Measurements from ENCODE around the gene MGST1. TPM values are rescaled to one million over a fixed set of nuclear protein-coding genes. Genes with fewer than 3 reads are reported as not detected.

The MGST1 gene
- total and polyA plus RNA-seq, 2 experiments from 2014 or later: 297 to 1,400 TPM

- TF ChIP-seq, protein P1, sequence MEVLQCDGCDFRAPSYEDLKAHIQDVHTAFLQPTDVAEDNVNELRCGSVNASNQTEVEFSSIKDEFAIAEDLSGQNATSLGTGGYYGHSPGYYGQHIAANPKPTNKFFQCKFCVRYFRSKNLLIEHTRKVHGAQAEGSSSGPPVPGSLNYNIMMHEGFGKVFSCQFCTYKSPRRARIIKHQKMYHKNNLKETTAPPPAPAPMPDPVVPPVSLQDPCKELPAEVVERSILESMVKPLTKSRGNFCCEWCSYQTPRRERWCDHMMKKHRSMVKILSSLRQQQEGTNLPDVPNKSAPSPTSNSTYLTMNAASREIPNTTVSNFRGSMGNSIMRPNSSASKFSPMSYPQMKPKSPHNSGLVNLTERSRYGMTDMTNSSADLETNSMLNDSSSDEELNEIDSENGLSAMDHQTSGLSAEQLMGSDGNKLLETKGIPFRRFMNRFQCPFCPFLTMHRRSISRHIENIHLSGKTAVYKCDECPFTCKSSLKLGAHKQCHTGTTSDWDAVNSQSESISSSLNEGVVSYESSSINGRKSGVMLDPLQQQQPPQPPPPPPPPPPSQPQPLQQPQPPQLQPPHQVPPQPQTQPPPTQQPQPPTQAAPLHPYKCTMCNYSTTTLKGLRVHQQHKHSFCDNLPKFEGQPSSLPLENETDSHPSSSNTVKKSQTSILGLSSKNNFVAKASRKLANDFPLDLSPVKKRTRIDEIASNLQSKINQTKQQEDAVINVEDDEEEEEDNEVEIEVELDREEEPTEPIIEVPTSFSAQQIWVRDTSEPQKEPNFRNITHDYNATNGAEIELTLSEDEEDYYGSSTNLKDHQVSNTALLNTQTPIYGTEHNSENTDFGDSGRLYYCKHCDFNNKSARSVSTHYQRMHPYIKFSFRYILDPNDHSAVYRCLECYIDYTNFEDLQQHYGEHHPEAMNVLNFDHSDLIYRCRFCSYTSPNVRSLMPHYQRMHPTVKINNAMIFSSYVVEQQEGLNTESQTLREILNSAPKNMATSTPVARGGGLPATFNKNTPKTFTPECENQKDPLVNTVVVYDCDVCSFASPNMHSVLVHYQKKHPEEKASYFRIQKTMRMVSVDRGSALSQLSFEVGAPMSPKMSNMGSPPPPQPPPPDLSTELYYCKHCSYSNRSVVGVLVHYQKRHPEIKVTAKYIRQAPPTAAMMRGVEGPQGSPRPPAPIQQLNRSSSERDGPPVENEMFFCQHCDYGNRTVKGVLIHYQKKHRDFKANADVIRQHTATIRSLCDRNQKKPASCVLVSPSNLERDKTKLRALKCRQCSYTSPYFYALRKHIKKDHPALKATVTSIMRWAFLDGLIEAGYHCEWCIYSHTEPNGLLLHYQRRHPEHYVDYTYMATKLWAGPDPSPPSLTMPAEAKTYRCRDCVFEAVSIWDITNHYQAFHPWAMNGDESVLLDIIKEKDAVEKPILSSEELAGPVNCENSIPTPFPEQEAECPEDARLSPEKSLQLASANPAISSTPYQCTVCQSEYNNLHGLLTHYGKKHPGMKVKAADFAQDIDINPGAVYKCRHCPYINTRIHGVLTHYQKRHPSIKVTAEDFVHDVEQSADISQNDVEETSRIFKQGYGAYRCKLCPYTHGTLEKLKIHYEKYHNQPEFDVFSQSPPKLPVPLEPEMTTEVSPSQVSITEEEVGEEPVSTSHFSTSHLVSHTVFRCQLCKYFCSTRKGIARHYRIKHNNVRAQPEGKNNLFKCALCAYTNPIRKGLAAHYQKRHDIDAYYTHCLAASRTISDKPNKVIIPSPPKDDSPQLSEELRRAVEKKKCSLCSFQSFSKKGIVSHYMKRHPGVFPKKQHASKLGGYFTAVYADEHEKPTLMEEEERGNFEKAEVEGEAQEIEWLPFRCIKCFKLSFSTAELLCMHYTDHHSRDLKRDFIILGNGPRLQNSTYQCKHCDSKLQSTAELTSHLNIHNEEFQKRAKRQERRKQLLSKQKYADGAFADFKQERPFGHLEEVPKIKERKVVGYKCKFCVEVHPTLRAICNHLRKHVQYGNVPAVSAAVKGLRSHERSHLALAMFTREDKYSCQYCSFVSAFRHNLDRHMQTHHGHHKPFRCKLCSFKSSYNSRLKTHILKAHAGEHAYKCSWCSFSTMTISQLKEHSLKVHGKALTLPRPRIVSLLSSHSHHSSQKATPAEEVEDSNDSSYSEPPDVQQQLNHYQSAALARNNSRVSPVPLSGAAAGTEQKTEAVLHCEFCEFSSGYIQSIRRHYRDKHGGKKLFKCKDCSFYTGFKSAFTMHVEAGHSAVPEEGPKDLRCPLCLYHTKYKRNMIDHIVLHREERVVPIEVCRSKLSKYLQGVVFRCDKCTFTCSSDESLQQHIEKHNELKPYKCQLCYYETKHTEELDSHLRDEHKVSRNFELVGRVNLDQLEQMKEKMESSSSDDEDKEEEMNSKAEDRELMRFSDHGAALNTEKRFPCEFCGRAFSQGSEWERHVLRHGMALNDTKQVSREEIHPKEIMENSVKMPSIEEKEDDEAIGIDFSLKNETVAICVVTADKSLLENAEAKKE (CRISPR knock-in tag; IDR thresholded peaks at IDR 0.05): no peak
Measured at GRCh38 chr12:16361142-16361783, 13.8 kb downstream of the MGST1 start (continued).

DNA sequence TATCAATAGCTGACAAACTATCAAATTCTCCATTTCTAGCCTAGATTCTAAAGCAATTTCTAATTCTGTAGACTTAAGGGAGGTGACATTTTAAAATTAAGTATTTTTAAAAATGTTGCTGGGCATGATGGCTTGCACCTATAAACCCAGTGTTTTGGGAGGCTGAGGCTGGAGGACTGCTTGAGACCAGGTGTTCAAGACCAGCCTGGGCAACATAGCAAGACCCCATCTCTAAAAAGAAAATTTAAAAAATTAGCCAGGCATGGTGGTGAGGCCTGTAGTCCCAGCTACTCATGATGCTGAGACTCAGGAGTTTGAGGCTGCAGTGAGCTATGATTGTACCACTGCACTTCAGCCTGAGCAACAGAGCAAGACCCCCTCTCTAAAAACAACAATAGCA, 15.1 kb downstream of the MGST1 start:
- H3K27me3 ChIP-seq (ENCODE audit: insufficient read depth): no peaks in the 10 kb centered on the region
- H3K27ac ChIP-seq (ENCODE audit: low read depth): no peak overlapping the region
- H3K4me3 Mint-ChIP-seq: no peak overlapping the region
- peaks cover 31% of the 10 kb centered on the region for H4K20me1 ChIP-seq (replicated peaks; ENCODE audit: insufficient read depth)
- H3K27me3 Mint-ChIP-seq (ENCODE audit: insufficient read depth, low read depth, poor library complexity): peaks cover 16% of the 10 kb centered on the region
- H3K4me3 ChIP-seq: no peak overlapping the region
- no peaks in the 10 kb centered on the region for H3K9me3 Mint-ChIP-seq
- TF ChIP-seq ZNF331 (CRISPR knock-in tag; IDR thresholded peaks at IDR 0.05; ENCODE audit: low read depth): no peak
- no peak for TF ChIP-seq CTCF (conservative IDR thresholded peaks at IDR 0.05; ENCODE audit: low read depth in 2 of 2)
- TF ChIP-seq ZNF114 (CRISPR knock-in tag; IDR thresholded peaks at IDR 0.05): no peak
- TF ChIP-seq, protein P2, sequence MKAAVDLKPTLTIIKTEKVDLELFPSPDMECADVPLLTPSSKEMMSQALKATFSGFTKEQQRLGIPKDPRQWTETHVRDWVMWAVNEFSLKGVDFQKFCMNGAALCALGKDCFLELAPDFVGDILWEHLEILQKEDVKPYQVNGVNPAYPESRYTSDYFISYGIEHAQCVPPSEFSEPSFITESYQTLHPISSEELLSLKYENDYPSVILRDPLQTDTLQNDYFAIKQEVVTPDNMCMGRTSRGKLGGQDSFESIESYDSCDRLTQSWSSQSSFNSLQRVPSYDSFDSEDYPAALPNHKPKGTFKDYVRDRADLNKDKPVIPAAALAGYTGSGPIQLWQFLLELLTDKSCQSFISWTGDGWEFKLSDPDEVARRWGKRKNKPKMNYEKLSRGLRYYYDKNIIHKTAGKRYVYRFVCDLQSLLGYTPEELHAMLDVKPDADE (IDR thresholded peaks at IDR 0.05): no peak
- no peak for TF ChIP-seq POLR2AphosphoS5 (IDR thresholded peaks at IDR 0.05; ENCODE audit: low read depth)
- H3K79me2 ChIP-seq (replicated peaks; ENCODE audit: insufficient read depth): peaks cover 23% of the 10 kb centered on the region
- no peaks in the 10 kb centered on the region for H3K9me2 ChIP-seq (ENCODE audit: insufficient read depth)
- DNase-seq (ENCODE audit: low spot score): no peak
- H3K4me1 ChIP-seq (ENCODE audit: insufficient read depth): no peaks in the 10 kb centered on the region
- ATAC-seq: no peak
- H2AFZ ChIP-seq: no peak overlapping the region
- H3K36me3 Mint-ChIP-seq (ENCODE audit: low read depth): peaks cover 72% of the 10 kb centered on the region
- H3K27ac Mint-ChIP-seq: no peak overlapping the region
- peaks cover 59% of the 10 kb centered on the region for H3K36me3 ChIP-seq (ENCODE audit: insufficient read depth)
- H3K4me1 Mint-ChIP-seq: peaks cover 24% of the 10 kb centered on the region
- H3K4me2 ChIP-seq: no peak overlapping the region
- no peaks in the 10 kb centered on the region; the same call in 1 of the 2 replicates for H3F3A ChIP-seq (replicated peaks; ENCODE audit: low read depth)
